CD4-positive, alpha-beta T cell treated with Interleukin-4 for 1 hour (primary cell): Measurements from ENCODE around the gene GLDN.
A peak's percentile ranks its signal among the peaks of the same experiment; 100 is the strongest.

Experiments used
- DNase-seq, 2 donors: peaks; one replicate each; pipeline ENCODE4 v3.0.0-alpha.2; 2020 to 2022

Gene GLDN

DNA sequence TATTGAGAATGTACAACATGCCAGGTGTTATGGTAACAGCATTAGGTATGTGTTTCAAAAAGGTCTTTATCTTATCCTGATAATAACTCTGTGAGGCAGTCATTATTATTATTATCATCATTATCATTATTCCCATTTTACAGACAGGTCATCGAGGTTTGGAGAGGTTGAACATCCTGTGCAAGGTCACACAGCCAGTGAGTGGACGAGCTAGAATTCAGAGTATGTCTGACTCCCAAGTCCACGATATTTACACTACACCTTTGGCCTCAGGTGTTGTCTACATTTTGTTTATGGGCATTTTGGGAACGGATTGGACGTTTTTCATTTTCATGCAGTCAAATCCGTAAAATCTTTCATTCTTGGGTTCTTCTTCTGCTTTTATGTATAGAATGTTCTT, 24.0 kb downstream of the GLDN start:
- DNase-seq, result no peak

DNA sequence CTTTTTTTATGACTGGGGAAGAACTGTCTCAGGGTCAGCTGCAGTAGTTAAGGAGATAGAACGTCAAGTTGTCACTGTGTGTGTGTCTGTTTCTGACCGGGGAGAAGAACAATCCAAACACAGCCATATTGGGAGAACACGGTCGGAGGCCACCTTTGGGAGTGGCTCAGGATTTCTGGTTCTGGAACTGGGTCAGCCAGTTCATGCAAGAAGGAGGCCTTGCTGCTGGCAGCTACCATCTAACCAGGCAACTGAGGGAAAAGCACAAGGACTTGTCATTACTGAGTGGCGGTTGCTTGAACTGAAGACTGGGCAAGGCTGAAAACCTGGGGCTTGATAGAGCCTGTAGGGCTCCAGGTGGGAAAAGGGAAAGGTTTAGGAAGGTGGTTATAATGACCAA, 24.6 kb downstream of the GLDN start:
- DNase-seq, result no peak

DNA sequence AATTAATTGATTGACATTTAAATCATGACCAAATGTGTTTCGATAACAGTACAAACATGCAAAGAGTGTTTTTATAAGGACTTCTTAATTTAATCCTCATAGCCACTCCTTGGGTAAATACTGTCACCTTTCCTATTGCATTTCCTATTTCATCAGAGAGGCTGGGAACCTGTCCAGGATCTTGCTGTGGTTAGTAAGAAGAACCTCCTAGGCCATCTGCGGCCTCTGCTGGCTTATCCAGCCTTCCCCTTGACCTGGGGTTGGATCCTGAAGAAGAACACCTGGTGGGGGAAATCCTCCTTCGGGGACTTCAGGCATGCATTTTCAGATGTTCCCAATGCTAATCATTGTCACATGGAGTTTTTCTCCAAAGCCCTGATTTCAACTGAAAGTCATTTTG, 25.5 kb downstream of the GLDN start:
- DNase-seq, result no peak

DNA sequence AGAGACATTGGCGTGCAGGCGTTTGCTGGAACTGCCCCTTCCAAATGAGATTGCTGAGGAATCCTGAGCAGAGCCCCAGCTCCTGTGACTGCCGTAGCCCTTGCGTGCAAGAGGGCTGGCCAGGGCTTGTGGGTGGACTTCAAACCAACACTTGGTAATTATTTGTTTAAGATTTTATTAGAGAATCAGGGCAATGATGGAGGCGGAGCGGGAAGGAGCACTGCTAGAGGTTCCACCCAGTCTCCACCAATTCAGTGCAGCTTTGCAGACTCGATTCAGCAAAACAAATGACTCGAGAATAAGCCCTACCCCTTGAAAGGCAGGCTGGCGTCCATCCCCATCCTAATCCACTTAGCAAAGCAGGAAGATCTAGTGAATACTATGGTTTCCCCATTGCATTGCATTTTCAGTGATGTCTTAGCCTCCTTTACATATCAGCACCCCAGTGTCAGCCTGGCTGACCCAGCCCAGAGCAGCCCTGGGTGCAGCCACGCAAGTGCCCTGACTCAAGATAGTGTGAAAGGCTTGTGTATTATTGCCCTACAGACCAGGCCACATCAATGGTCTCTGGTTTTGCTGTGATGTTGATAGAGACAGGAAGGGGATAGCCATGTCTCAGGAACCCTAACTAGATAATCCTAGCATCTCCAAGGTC, 26.0 kb downstream of the GLDN start:
- DNase-seq, result no peak

DNA sequence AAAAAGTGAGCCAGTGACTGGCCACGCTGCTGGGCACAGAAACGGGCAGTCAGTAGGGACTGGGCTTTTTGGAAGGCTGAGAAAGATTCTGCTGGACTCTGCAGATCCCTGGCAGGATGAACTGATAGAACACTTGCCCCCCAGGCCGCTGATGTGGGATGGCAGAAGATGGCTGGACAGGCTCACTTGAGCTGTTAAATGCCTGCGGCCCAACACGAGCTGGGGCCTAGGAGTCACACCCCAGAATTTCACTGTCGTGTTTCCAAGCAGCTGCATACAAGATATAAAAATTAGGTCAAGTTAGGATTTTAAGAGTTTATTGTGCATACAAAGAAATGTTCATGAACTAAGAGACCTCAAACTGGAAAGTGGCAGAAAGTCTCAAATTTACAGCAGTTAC, 26.9 kb downstream of the GLDN start:
- DNase-seq, result no peak

DNA sequence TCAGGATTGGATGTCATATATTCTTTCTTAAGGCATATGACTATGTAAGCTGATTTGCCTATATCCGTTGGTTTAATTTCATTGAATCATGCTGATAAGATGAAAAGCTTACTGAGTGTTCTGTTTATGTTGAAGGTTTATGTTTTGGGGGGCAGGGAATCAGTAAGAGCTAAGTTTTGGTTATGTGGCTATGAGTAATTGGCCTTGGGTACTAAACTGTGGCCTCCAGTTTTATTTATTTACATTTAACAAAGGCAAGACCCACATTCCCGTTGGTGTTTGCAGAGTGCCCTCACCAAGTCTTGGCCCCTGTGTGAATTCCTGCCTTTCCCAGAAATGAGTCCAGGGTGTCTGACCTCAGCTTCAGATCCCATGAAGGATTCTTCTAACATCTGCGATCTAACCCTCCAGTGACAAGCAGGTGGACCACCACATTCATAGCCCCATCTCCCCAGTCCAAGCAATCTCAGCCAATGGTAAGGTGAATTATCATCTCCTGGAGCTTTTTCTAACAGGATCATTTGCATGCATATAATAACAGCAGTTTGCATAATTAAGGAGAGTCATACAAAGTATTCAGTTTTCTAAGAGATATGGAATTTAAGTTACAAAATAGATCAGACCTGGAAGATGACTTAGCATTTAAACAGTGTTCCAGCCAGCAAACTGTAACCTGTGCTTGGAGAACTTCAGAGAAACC, 27.4 kb downstream of the GLDN start:
- no peak for DNase-seq

DNA sequence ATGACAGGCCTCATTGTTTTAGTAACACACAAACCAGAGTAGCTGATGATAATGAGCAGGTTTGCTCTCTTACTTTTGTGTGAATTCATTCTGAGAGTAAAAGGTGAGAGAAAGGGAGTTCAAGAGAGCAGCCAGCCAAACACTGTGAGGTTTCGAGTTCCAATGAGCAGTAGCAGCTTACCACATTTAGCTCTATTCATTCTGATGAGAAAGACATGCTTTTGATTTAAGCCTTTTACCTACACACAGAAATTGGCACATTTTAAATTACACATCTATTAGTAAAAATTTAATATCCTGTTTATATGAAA, 28.0 kb downstream of the GLDN start:
- DNase-seq, result no peak

DNA sequence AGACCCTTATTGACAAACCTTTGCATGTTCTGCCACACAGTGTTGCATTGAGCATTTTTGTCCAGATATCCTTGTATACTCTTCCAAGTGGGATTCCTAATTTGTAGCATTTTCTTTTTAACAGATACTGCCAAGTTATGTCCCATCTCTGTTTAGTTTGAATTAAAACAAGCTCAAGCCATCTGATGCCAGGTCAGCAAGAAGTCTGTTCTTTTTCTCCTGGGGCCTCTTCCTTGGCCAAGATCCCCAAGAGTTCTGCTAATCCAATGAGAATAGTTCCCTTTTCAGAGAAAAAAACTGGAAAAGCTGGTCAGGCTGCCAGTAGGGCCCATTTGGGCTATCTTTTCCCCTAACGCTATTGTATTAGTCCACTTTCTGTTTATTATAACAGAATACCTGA, 29.8 kb downstream of the GLDN start:
- DNase-seq, result no peak

DNA sequence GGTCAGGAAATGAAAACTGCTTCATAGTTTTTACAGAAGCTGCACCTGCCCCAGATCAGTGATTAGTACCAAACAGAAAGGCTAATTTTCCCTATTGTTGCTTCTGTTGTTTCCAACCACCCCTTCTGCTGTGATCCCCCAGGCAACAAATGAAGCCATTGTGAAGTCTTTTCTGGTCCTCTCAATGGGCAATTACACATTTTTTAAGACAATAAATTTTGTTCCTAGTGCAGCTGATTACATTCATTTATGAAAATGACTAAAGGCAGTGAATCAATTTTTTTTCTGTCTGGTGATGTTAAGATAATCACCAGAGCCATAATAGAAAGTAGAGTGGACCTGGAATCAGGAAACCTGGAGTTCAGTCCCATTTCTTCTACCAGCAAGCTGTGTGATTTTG, 32.7 kb downstream of the GLDN start:
- no peak for DNase-seq

DNA sequence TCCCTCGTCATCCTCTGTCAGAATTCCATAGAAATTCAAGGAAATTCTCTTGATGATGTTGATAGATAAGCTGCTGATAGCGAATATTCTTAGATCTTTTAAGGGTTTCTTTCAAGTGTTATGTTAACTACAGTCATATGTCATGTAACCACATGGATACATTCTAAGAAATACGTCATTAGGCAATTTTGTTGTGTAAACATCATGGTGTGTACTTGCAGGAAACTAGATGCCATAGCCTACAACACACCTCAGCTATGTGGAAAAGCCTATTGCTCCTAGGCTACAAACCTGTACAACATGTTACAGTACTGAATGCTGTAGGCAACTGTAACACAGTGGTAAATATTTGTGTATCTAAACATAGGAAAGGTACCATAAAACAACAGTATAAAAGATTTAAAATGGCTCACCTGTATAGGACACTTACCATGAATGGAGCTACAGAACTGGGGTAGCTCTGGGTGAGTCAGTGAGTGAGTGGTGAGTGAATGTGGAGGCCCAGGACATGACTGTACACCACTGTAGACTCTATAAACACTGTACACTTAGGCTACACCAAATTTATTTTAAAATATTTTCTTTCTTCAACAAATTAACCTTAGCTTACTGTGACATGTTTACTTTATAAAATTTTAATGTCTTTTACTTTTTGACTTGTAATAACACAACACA, 34.6 kb downstream of the GLDN start:
- DNase-seq, result no peak

DNA sequence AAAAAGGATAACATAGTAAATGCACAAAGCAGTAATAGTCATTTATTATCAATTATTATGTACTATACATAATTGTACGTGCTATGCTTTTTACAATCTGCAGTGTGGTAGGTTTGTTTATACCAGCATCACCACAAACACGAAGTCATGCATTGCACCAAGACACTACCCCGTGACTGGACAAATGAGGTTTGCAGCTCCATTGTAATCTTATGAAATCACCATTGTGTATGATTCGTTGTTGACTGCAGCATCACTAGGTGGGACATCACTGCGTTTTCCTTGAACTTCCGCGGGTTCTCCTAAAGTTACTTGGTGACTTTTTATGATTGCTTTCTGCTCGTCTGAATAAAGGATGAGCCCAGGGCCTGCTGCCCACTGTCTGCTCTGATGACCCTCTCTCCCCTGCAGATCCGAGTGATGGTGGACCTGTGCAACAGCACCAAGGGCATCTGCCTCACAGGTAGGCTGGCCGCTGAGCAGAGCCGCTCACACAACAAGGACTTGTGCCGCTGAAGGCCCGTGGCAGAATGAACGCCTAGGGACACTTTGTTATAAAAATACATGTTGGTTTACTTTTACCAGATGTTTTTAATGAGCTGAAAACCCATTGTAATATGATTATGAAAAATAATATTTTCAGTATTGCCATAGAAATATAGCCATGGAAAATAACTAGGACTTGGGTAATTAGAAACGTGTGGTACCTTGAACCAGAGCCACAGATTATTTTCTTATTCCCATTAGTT, 35.8 kb downstream of the GLDN start:
- DNase-seq, result no peak

DNA sequence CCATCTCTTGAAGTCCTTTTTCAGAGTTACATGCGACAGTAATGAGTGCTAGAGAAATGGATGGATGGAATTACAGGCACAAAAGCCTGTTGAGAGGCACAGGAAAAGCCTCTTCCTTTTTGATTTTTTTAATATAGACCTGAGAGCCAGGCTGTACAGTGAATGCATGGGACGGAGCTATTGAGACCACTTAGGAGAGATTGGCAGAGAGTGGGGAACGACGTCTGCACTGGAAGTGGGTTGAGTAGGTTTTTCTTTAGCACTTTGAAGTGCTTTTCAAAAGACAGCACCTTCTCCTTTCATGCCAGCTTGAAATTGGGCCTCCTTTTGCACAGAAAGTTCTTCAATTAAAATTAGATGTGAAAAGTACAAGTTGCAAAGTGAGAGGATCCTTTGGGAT, 37.0 kb downstream of the GLDN start:
- DNase-seq, result no peak

DNA sequence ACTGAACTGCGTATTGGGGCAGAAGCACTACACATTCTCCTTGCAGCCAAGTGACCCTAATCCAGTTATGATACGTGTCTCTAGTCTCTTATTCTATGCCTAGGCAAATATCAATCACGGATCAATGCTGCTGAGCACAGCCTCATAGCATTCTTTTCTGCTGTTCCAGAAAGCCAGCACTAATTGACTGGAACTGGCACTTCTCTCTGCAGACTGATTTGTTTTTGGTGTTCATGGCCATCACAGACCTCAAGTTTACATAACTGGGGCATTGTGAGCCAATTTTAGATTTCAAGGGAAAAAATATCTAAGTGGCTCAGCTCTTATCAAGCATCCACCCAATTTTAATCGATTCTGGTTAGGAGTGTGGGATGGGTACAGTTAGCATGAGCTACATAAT, 37.9 kb downstream of the GLDN start:
- no peak for DNase-seq

DNA sequence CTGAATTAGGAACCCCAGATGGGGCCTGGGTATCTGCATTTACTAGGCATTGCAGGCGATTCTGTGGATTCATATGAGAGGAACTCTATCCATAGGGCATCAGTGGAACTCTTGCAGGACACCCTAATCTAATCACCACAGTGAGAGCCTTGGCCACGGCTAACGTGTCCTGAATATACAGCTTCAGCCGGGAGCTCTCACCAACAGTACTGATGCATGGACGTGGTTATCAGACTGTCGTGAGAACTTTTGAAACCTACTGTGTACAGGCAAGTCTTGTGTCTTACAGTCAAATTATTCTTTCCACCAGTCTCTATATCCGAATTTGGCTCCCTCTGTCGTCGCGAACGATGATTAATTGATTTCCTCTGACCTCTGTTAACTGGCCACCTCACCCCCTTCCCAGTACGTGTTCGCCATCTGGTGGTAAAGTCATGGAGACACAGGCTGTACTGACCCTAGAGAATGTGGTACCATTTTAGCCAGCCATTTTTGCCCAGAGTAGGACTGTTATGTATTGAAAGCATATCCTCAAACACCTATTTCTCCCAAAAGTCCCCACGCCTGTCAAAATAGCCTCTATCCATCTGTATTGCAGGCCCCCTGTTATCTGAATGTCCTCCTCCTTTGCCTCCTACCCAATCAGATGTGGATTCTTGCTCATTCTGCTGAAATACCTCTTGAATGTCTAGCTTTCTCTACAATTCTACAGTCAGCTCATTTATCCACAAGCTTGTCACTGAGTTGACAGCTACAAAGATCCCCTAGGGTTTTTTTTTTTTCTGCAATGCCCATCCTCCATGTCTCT, 39.7 kb downstream of the GLDN start:
- DNase-seq, result peak; percentile 5 to 54

DNA sequence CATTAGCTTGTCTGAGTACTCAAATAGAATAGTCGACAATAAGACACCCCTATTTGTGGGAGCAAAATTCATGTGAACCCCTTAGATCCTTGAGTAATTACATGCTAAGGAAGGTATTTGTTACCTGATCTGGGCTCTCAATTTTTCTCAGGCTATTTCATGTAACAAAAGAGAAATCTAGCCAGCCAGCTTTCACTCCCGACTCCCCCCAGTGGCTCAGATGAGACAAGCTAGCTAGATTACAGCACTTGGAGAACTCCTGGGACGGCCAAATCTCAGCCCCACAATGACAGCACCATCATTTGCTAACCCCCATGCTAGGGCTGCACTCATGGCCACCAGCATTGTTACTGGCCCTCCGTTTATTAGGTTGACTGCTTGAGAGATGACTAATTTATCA, 41.3 kb downstream of the GLDN start:
- DNase-seq, result no peak

DNA sequence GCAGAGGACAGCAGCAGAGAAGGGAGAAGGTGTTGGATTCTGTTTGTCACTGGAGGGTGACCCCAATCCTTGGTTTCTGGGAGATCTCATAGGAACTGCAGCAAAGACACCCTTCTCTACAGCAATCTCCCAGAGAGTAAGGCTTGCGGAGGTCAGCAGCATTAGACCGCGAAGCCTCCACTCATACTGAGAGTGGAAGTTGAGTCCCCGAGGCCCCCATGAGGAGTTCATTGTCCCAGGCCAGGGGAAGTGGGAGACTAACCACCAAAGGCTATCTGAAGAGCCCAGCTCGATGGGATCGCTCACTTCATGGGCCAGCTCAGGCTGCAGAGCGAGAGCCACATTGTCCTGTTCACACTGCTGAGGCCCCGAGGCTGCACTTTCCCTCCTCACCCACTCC, 44.6 kb downstream of the GLDN start:
- no peak for DNase-seq

DNA sequence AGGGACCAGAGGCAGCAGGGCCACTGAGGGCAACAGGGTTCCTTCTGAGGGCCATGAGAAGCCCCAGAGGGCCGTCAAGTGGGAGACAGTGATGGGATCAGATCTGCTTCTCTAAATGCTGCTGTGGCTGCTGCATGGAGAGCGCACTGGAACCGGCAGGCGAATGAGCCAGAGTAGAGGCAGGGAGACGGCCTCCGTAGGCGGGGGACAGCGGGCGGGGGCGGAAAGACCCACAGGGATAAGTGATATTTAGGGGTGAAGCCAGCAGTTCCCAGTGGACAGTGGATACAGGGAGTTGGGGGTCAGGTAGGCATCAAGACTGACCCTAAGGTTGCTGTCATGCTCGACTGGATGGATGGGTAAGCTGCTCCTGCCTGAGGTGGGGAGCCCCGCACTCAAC, 45.0 kb downstream of the GLDN start:
- no peak for DNase-seq

DNA sequence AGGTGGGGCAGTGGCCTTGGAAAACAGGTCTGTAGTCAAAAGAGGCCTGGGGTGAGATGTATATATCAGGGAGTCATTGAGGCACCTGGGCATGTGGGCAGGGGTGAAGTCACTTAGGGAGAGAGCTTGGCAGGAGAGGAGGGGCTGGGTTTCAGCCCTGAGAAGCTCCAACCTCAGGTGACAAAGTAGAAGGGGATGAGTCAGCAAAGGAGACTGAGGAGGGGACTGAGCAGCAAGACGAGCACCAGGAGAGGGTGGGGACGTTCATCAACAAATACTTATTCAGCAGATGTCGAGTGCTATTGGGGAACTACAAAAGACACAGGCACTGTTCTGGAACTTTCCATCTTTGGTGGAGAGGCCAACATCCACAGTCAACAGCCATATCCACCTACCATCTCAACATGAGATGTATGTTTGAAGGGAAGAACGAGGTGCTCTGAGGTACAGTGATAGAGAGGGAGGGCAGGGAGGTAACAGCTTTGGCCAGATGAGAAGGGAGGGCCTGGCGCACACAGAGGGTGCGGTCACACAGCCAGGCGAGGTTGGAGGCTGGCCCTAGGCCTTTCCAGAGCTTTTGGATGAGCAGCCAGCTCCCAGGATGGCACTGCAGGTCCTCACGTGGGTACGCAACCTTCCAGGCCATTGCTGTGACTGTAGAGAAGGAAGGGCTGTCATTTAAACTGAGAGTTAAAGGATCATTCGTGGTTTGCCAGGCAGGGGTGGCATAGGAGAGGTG, 45.7 kb downstream of the GLDN start:
- DNase-seq, result no peak

DNA sequence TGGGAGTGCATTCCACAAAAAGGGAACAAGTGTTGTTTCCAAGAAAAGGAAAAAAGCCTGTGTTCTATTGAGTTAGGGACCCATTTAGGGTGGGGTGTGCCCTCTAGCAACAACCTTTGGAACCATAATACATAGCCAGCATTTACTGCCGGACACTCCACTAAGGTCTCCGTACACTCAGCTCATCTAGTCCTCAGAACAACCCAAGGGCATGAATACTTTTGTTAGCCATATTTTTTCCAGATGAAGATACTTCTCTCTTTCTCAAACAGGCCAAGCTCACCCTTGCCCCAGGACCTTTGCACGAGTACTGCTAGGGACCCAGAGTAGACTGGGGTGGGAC, 46.2 kb downstream of the GLDN start:
- DNase-seq, result no peak

DNA sequence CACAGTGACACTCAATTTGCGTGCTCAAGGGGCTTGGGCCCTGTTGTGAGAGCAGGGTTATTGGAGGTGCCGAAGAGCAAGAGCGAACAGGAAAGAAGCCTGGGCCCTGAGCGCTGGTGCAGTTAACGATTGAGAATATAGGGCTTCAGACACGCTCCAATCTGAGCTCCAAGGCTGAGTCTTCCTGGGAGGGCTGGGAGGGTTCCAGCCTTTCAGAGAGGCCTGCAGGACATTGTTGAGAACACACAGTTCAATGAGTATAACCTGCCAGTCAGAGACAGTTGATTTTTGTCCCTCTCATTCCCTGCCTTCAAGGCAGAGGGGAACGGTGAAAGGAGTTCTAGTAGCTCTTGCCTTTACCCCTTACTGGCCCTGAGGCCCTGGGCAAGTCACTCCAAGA, 47.3 kb downstream of the GLDN start:
- no peak for DNase-seq

DNA sequence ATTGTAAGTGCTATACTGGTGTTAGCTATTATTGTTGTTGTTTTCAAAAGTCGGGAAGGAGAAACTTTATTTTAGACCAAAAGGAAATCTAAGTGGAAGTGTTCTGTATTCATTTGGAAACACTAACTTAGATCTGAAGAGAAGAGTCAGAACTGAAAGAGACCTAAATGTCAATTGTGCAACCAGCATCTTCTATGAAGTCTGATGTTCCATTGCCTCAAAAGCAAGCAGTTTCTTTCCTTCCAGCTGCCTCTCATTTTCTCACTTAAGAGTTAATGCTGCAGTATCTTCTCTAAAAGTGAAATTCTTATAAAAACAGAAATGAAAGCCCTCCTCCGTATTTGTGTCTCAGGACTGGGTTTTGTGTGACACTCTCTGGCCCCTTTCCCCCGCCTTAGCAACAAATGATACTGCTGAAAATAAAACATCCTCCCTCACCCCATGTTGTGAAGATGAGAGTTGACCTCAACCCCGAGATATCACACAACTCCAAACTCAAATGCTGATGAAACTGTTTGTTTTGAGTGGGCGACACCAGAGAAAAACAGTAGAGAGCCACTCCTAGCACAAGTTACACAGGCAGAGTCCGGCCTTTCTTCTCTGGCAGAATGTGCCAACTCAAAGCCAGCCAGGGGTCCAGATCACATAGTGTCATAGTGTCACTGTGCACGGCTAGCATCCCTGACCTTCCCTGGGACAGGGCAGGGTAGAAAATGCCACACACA, 48.9 kb downstream of the GLDN start:
- DNase-seq, result no peak

DNA sequence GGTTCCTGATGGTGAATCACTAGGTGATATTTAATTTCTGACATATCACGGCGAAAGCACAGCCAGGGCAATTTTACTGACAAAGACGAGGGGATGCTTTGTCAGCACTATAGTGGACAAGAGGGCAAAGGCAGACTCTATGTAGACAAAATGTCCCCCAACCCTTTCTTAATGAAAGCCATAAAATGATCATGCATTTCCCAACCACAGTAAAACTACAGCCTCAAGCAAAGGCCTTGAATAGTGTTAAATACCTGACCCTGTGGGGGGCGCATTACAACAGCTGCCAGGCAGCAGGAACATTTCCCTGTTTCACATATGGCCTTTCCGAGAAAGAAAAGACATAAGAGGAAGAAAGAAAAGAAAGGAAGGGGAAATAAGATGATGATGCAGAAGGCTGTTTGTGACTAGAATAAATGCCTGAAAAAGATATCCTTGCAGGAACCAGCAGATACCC, 49.5 kb downstream of the GLDN start:
- DNase-seq, result no peak
